Islet precursor cell (in vitro differentiated cells): ENCODE data around the gene CD164.
A peak's percentile ranks its signal among the peaks of the same experiment; 100 is the strongest.

Source experiments
- DNase-seq: peaks from one replicate; pipeline ENCODE4 v3.0.0-alpha.2; 2018

CD164 gene

GRCh38 chr6:109381747-109382575 is at the start of gene CD164:
CD164 (minus strand) TSS chr6:109382467; CDS start chr6:109382378, 89 bp downstream.
- DNase-seq, result peak; percentile 96

DNA sequence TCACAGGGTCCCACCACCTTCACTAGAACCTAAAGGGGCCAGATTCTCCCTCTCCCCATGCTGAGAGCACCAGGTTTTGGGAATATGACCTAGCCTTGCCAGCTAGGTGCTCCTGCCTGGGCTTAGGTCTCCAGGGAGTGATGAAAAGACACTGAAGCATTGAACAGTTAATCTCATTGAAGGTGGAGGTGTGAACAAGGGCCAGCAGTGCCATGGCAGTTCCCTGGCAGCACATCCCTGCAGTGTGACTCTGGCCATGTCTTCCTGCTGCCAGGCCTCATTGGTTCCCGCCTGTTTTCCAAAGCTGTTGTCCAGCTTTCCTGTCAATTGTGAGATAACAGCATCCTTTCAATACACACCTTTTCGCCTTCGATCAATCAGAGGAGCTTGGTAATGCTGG is 47.2 kb upstream of the CD164 start:
- DNase-seq, result no peak

- DNase-seq, result no peak
These were observed 46.7 kb upstream of the CD164 start for GRCh38 chr6:109428889-109429477.

DNA sequence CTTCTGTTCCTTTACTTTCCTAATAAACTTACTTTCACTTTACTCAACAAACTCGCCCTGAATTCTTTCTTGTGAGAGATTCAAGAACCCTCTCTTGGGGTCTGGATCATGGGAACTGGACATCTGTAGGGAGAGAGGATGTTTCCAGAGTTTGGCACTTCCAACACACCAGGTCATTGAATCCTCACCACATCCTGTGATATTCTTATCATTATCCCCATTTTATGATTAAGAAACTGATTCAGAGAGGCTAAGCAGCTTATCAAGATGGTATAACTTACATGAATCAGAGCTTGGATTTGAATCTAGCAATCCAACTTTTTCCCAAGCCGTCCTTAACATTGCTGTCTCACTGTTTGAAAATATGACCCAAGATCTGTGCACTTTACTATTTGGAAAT is 42.7 kb upstream of the CD164 start:
- no peak for DNase-seq

- DNase-seq, result no peak
These were observed 38.9 kb upstream of the CD164 start for GRCh38 chr6:109421184-109421583.

DNA sequence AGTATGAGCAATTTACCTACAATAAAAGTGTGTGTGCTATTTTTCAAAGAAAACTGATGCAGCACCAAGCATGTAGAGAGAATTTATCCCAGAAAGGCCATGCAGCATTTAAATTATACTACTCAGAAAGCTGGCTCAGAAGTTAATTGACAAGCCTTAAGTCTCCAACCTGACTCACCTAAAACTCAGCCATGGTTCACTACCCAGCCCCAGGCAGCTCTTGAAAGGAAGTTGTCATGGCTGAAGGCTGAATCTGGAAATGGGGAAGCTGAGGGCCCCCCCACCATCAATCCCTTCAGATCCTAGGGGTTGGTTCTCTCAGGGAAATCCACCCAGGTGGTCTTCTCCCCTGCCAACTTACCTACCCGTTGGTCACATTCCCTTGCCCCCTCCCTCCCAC is 38.5 kb upstream of the CD164 start:
- DNase-seq, result no peak

- DNase-seq, result no peak
These were observed 35.4 kb upstream of the CD164 start for GRCh38 chr6:109417646-109418045.

DNA sequence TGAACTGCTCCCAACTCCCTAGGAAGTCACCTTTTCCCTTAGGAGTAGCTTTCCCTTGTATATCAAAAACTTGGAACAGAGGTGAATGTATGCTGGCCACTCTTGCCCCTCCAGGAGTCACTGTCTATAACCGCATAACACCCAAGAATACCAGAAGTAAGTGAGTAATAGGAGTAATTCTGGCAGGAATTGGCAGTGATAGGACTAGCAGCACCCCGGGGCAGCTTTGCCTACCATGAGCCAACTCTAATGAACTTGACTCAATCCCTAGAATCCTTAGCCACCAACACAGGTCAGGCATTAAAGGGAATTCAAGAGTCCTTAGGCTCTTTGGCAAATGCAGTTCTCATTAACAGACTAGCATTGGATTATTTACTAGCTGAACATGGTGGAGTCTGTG is 28.8 kb upstream of the CD164 start:
- no peak for DNase-seq

DNA sequence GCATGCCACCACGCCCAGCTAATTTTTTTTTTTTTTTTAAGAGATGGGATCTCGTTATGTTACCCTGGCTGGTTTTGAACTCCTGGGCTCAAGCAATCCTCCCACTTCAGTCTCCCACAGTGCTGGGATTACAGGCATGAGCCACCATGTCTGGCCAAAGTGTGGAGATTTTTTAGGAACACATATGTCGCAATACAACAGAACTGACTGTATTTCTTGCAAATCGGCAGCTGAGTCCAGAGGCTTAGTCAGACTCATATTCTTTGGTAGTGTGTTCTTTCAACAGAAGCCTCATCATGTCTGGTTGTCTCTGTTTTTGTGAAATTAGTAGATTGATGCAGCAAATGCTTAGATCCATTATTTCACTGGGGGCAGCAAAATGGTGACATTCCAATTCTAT is 23.9 kb upstream of the CD164 start:
- no peak for DNase-seq

DNA sequence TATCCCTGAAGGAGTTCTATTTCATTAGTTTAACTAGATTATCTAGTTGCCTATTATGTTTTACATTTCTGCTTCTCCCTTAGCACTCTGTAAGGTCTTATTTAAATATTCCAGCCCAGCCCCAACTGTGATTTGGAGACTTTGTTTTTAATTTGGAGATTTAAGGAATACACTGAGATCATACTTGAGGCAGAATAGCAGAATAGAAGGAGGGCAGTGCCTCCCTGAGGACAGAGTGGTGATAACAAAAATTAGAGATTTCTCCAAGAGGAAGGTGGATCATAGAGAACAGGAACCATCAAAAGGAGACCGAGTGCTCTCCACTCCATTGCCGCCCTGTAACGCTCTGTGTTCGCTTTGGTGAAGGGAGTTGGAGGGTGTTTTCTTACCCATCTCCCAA is 14.8 kb upstream of the CD164 start:
- no peak for DNase-seq

GRCh38 chr6:109396046-109396718 is 13.9 kb upstream of the CD164 start:
- DNase-seq, result no peak

DNA sequence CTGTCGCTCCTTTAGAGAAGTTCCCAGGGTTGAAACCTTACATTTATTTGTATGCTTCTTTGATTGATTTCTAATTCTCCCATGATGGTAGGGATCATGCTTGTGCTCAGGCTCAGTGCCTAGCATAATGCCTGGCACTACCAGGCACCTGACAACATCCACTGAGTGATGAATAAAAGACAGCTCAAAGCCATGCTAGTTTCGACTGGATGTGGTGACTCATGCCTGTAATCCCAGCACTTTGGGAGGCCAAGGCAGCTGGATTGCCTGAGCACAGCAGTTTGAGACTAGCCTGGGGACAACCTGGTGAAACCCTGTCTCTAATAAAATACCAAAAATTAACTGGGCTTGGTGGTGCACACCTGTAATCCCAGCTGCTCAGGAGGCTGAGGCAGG is 11.6 kb upstream of the CD164 start:
- peak; percentile 62 for DNase-seq

DNA sequence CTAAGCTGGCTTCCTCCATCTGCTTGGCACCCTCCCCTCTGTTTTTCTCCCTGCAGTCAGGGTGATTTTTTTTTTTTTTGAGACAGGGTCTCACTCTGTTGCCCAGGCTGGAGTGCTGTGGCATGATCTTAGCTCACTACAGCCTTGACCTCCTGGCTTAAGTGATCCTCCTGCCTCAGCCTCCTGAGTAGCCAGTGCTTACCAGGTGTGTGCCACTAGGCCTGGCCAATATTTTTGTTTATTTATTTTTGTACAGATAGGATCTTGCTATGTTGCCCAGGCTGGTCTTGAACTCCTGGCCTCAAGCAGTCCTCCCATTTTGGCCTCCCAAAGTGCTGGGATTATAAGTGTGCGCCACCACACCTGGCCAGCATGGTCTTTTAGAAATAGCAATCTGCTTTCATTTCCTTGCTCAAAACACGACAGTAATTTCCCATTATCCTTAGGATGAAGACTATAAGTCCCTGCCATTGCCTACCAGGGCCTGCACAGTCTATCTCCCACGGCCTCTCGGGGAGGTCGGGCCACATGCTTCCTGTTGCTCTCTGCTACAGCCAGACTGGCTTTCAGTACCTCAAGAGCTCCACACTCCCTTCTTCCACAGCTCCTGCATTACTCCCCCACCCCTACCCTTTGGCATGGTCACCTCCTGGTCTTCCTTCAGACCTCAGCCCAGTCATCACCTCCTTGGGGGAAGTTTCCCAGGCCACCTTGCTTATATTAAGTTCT is 11.1 kb upstream of the CD164 start:
- DNase-seq, result no peak

DNA sequence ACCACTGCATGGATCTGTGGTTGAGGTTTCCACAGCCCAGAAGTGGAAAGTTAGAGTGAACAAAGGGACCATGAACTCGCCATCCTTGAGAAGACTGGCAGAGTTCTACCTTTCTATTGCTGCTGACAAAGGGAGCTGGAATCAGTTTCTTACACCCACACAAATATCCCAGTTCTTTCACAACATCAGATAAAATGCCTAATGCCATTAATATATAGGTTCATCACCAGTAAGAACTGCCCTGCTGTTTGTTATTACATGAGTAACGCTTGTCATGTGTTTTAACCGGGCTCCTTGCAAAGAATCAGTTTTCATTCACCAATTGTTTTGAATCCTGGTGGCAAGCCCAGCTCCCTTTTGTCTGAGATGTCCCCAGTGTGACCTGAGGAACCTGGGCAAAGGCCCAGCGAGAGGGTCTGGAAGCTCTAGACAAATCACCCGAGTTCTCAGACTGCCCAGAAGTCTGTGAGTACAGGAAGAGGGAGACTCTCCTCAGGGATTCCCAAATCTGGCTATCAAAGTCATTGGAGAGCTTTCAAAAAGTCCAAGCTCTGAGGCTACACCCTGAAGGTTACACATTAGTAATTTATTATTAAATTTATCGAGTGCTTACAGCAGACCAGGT is 7.5 kb upstream of the CD164 start:
- DNase-seq, result no peak

- no peak for DNase-seq
These were observed 6.0 kb upstream of the CD164 start for GRCh38 chr6:109388265-109388664.

- DNase-seq, result no peak
These were observed 1.2 kb upstream of the CD164 start for GRCh38 chr6:109383438-109383940.

DNA sequence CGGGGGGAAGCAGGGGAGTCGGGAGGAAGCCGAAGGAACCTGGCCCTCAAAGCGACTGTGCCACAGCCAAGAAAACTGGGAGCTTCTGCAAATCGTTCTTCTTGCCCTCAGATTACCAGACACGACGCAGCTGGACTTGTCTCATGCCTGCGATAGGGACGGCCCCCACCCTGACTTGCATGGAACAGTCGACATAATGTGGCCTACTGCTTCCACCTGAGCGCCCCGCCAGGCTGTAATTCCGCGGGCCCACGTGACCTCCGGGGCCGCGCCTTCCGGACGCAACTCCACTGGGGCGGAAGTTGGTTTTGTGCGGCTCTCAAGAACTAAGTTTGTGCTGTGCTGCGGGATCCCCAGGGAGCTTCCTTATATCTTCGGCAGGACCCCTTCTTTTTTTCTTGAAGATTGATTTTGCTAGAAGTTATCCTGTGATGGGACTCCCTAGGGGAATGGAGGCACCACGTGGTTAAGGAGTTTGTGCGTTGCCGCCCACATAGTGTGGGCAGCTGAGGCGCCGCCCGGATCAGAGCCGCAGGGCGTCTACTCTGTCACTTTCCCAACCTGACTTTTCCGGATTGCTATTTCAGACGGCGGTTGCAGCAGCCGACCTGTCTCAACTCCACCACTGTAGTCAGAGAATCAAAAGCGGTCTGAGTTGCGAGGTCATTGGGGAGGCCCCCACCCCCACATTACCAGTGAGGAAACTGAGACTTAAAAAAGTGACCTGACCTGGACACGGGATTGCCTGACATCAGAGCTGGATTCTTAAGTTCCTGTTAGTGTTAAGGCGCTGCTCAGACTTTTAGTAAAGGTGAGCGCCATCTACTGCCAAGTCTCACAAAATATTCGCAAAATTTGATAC is 540 bp upstream of the CD164 start:
- DNase-seq, result peak; percentile 95

- DNase-seq, result no peak
These were observed 1.1 kb downstream of the CD164 start for GRCh38 chr6:109381061-109381746.

DNA sequence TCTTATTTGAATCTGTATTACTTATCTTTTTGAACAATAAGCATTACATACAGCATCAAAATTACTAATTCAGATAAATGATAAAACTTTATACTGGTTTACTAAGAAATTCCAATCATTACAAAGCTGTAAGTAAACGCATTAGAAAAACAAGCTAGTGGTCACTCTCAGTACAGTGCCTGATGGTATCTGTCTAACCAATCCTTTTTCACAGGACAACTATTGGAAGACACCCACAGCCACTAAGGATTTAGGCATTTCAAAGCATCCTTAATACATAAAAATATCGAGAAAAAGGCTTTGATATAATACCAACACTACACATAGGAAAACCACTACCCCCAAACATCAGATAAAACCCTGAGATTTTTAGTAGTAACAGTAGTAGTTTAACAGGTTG is 2.6 kb downstream of the CD164 start:
- DNase-seq, result no peak

DNA sequence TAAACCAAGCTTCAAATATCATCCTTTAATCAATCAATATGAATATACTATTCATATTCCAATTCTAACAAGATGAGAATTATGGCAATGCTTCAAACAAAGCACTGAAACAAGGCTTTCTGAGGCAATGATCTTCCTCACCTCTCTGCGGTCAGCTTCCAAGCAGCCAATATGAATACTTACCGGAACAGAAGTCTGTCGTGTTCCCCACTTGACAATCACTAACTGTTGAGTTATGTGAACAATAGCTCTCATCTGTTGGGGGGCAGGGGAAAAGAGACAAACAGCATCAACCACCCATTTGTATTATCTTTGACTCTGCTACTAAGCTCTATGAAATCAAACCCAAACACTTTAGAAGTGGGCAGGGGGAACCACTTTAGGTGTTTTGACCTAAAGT is 4.5 kb downstream of the CD164 start:
- no peak for DNase-seq

- no peak for DNase-seq
These were observed 7.9 kb downstream of the CD164 start for GRCh38 chr6:109374326-109374892.
